ENCODE data around the gene CADPS.

Gene CADPS

DNA sequence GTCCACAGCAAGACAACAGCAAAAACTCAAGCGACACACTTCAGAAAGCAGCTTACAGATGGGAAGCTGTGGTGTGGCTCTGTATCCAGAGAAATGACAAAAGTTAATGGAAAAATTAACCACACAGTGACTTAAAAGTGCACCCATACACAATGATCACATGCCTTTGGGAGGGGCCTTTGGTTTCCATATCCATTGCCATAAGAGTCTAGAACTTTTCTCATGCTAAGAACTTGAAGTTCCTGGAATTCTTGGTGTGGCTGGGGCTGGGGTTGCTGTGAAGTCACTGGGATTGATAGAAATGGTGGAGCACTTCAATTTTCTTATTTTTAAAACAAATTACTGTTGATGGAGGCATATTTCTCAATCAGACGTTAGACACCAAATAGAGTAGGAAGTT, 393.3 kb downstream of the CADPS start:
- DNase-seq, result no peak

DNA sequence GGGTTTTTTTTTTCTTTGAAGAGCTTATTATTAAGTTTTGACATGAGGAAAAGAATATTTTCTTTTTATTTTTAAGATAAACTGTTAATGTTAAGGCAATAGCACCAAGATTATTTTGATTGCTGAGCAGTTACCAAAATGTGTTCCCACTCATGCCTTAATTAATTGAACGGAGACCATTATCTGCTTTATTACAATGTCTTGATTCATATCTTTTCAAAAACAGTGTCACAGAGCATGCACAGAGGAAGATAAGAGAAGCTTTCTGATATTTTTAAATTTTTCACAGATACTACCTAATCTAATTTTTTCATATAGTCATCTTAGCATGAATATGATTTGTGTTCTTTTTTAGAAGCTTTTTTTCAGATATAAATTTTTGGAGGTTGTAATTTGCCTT, 395.2 kb downstream of the CADPS start:
- no peak for DNase-seq

DNA sequence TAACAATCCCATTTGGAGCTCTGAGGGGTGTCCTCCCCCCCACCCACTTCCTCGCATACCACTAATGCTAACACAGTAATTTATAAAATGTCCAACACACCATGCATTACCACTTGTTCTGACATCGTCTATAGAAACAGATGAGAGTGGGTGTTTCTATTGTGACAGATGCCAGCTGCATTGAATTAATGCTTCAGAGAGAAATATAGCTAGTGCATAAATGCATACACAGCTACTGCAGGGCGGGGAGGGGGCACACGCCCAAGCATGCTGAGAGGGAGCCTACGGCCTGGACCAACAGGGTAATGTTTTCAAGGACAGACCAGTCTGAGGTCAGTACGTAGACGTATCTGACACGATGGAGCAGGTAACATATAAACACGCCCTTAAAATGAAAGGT, 395.9 kb downstream of the CADPS start:
- DNase-seq, result no peak

DNA sequence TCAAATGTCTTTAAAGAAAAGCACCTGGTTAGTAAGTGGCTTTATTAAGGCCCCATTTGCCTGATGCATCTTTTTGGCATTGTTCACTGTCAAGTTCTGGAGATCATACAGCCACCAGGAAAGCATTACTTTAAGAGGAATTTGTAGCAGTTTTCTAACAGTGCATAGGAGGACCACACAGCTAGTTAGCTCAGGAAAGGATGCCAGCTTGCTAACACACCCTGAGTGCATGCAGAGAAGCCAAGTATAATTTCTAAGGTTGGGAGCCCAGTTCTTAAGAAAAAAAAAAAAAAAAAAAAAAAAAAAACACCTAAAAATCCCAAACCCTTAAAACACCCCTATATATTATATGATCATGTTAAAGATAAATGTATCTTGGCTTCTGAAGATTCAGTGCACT, 399.9 kb downstream of the CADPS start:
- DNase-seq, result no peak

DNA sequence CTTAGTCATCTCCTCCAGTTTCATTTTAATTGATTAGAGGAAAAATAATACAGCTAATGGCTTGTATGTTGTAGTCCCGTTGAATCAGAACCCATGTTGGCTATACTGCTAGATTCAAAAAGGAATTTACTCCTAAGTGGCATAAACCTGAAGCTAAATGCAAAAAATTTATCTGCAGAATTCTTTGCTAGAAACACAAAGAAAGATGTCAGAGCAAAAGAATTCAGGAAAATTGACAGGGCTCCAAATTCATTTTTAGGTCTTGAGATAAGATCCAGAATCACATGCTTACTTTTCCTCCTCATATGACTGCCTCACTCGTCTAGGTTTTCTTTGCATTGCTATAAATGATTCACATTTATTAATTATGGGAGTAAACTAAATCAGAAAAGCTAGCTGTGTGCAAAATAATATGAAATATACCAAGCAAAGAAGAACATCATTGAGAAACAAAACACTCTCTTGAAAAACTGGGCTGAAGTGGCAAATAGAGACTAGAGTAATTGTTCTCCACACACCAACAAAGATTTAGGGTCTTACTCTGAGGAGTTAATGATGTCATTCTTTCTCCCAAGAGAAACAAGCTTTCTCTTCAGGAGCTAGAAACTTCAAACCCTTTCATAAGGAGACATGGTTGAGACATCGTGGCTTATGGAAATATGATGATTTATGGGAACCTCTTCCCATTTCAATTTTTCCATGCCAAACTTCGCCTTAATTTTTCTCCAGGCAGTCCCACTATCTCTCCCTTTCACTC, 407.1 kb downstream of the CADPS start:
- no peak for DNase-seq

DNA sequence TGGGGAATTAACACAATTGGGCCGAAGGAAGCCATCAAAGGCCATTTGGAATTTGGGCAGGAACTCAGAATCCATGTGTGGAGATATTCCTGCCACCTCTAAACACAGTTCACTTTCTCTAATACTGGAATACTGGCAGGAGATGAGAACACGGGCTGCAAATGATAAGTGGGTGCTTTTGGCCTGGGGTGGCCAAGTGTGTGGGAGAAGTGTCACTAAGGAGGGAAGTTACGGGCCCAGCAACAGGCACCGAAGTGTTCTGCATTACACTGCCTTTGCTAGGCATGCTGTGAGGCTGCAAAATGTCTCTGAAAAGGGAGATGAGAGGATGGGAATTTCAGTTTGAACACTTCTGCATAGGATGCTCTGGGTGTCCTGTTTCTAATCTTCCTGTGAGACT, 412.4 kb downstream of the CADPS start:
- DNase-seq, result no peak

DNA sequence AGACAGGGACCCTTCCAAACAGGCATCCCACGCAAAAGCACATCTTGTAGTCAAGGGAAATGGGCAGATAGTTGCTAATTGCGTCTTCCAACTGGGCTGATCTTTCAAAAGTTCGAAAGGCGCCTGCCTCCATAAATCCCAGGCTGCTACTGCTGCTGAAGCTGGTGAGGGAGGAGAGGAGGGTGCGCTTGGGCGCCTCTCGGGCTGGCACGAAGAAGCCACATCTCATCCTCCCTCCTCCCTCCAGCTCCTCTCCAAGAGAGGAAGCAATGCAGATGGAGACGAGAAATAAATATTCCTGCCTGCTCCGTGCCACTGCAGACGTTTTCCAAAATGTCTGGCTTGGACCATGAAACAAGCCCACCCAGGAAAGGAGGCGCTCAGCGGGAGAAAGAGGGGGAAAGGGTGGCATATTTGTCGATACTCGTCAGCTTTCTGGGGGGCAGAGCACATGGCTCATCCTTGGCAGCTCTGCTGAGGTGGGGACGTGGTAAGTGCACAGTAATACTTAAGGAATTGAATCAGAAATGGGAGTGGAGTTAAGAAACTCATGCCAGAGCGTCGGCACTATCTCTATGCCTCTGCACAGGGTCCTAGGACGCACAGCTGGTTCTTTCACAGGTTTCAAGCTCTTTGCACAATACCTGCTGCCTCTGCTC, 413.0 kb downstream of the CADPS start:
- no peak for DNase-seq

DNA sequence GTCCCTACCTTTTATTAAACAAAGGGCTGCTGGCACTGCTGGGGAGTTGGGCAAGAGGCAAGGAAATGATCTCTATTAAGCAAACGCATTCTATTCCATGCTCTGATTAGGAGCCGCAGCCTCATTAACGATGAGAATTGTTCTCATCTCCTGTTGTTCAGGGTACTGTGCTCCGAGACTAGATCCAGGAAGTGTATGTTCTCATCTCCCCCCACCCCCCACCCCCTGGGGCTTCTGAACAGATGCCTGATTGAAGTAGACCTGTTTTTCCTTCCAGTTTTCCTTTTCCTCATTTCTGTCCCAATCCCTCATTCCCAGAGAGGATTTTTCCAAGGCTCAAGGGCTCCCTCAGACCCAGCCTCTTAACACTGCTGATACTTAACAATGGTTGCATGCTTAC, 420.3 kb downstream of the CADPS start:
- DNase-seq, result no peak

DNA sequence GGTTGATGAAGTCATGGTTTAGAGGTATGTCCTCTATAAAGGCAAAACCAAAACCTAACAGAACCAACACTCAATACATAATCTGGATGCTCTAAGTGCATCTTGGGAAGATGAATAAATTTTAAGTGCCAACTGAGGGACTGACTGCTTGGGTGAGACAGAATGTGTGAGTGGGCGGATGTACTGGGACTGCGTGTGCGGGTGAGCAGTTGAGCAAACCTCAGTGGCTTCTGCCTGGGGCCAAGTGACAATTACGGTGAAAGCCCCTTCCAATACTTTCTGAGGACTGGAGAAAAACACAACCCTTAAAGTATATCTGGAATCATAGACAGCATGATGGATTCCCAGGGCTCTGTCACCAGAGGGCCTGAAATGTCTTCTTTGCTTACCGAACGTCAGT, 421.8 kb downstream of the CADPS start:
- DNase-seq, result no peak

DNA sequence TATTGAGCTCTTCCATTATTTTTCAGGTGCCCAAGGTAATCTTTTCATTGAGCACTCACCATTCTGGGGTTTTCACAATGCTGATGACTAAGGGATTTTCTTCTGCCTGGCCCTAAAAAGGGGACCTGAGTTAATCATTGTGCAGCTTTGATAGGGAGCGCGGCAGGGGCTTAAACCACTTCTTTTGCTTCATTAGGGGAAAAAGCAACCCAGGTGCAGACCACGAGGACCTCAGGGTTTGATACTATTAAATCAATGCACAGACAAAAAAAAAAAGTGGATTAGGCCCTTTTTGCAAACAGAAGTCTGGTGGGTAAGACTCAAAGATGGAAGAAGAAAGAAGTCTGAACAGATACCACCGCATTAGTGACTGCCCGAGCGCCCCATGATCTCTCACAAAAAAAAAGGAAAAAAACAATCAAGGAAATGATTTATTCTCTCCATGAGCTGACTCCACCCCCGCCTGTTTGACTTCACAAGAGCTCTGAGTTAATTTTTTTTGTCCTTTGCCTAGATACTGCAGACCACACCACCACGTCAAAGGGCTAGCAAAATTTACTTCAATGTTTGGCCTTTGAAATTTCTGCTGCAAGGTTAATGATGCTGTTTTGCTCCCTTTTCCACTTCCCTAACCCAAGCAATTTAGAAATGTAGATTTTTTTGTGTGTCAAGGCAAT, 423.9 kb downstream of the CADPS start:
- DNase-seq, result no peak

DNA sequence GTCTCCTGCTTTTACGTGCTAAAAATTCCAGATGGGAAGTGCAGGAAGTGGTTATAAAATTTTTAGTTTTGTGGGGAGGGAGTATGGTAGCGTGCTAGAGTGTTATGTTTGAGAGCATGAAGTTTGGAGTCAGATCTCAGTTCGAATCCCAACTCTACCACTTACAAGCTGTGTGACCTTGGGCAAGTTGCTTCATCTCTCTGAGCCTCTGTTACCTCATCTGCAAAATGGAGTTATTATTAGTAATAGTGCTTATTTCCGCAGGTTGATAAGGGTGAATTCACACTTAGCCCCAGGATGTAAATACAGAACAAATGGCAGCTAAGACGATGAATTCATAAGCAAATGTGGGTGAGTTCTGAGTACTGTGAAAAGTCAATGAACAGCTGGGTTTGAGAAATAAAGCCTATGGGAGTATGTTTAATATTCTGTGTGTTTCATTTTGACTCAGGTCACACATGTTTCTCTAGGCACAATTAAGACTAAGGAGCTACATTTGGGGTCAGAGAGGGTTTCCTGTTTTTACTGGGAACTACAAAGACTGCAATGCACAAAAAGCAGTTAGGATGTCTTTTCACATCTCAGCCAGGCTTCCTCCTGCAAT, 428.8 kb downstream of the CADPS start:
- no peak for DNase-seq

DNA sequence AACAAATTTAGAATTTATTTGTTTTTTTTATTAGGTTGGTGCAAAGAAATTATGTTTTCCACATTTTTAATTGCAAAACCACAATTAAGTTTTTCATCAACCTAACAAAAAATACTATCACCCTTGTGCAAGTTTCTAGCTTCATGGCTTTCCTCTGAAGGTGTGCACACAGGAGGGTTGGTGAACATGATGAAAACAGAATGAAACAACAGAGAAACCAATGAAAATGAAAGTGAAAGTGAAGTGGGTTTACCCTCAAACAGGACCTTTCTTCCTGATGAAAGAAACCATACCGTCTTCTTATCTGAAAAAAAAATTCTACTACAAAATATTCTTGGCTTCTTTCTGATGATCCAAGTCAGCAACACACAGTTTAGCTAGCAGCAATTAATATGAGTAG, 429.9 kb downstream of the CADPS start:
- DNase-seq, result no peak

DNA sequence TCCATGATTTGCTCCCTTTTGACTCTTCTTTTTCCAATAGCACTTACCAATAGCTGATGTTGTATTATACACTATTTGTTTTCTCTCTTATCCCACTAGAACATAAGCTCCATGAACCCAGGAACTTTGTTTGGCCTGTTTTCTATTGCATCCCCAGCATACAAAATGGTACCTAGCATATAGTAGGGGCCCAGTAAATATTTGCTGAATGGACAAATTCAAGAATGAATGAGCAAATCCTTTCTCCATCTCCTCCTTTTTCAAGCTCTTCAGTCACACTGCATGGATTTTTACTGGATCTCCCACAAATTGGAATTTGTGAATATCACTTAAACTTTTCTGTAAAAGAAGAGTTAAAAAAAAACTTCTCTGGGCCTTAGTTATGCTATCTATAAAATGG, 435.2 kb downstream of the CADPS start:
- no peak for DNase-seq

DNA sequence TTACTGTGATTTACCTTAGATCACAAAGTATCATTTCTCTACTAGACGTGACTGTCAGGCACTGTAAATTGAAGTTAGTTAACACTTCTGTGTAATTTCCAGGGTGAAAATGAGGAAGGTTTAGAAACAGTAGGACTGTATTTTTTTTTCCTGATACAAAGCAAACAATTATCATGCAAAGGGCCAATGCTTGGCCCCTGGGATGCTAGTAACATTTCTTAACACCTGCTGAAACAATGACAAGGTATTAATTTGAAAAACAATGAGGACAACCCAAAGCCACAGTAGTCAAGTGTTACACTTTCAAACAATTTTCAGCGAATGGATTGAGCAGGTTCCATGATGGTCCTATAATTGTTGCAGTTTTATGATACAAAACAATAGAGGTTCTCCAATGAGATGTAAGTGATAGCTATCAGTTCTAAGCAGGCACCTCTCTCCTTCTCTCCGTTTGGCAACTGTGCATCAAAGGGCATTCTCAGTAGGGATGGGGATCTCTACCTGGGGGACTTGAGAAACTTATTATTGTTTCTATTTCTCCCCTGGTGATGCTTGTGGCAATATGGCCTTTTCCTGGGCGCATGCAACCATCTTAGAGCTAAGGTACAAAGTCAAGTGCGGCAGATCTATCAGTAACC, 435.9 kb downstream of the CADPS start:
- DNase-seq, result no peak

DNA sequence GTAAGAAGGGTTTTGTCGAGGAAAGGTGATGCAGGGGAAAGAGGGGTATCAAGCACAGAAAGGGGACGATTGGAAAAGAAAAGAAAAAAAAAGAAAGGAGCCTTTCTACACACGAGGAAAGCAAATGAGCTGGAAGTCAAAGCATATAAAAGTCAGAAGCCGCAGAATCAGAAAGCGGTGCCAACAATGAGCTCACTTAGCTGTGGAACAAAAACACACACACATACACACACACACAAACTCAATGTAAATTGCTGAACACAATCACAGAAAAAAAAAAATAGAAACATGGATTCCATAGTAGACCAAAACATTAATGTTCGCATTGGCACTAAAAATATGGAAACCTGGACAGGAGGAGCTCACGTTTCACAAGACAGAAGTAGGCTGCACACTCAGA, 438.4 kb downstream of the CADPS start:
- DNase-seq, result no peak

DNA sequence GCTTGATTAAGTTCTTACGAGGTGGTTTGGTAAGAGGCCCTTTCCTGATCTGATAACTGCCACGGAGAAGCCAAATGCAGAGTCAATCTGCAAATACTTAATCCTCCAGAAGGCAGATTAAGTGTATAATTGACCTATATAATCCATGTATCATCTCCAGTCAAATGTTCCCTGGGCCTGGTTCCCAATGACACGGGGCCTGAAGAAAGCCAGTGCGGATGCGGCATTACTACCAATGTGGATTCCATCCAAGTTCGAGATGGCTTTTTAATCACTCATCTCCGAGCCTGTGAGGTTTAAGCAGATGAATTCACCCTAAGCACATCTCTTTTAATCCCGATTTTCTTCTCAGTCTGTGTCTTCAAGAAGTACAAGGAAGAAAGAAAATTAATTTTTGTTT, 441.8 kb downstream of the CADPS start:
- no peak for DNase-seq

DNA sequence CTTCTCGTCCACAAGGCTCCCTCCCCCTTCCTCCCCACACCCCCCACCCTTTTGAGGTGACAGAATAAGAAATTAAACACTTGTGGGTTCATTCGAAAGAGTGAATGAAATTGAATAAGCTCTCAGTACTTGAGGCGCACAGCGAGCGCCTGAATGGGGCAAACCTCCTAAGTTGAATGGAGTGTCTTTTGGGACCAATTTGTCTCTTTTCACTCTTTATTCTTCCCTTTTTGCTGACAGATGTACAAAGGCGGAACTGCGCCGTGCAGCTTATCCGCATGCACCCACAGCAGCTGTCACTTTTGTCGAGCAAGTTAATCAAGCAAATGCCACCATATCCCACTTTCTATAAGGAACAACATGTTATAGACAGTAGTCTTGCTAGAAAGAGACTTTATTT, 454.0 kb downstream of the CADPS start:
- no peak for DNase-seq

DNA sequence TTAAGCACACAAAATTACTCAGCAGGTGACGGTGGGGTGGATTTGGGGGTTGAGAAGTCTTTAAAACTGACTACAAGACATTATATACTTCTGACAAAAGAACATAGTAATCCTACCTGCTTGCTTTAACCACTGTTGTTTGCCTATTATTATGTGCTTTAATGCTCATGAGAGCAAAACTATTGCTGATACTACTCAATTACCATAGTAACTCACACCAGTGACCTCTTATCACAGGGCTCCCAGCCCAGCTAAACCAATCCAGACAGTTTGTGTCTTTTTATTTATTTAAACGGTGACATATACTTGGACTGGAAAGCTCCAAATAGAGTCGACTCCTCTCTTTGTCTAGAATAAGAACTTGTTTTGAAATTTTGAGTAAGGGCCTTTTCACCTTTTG, 459.1 kb downstream of the CADPS start:
- no peak for DNase-seq

DNA sequence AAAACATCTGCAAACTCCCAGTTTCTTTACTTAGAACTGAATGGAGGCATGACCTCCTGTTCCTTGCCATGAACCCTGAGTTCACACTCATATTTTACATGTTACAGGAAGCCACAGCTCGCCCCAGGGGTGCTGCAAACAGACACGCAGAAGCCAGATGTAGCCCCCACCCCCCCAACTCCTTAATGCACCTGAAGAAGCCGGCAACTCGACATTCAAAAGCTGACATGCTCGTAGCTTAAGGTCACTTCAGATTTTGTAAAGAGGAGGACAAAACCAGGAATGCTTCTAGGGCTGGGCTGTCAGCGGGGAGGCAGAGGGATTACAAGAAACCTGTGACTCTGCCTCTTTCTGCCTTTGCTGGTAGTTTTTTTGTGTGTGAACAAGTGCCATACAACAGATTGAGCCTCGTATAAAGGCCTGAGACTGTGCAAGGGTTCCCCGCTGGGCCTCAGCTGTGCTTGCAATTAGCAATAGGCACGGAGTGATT, 459.9 kb downstream of the CADPS start:
- DNase-seq, result no peak

DNA sequence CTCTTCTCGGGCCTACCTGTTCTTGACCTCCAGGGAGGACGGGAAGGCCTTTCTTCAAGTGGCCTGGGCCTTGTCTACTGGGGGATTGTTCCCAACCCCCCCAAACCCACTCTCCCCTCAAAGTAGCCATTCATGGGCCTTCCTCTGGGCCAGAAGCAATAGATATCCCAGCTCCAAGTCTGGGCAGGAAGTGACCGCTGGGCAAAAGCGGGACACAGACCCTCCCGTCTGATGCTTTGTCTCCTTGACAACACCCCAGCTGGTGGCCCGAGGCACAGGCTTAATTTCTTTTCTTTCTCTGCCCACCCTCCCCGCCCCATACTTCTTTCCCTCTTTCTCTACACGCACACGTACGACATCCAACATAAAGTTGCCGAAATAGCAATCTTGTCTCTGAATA, 460.4 kb downstream of the CADPS start:
- no peak for DNase-seq

DNA sequence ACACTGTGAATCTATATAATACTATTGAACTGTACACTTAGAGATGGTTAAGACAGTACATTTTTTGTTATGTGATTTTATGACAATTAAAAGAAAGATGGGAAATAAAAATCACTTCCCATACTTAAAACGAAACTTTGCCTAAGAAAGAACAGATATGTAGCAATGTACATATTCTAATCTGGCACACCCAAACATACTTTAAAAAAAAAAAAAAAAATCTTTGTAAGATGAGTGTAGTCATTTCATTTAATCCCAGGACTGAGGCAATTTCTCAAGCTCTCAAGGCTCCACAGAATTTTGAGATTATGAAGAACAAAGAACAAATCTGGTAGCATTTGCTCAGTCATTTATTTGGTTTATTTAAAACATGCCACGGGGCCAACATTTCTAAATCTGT, 461.5 kb downstream of the CADPS start:
- DNase-seq, result no peak

DNA sequence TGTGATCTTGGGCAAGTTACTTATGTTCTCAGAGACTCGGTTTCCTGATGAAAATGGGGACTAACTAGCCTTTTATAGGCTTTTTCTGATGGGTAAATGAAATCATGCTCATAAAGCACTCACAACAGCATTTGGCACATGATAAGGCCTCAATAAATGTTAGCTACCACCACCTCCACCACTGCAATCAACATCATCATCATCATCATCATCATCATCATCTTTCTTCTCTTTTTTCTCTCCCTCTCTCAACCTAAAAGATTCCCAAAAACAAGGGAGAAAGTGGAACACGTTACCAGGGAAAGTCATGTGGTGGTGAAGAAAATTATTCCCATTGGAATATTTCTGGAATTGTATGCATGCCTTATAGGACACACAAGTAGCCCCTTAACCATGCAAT, 468.3 kb downstream of the CADPS start:
- no peak for DNase-seq

DNA sequence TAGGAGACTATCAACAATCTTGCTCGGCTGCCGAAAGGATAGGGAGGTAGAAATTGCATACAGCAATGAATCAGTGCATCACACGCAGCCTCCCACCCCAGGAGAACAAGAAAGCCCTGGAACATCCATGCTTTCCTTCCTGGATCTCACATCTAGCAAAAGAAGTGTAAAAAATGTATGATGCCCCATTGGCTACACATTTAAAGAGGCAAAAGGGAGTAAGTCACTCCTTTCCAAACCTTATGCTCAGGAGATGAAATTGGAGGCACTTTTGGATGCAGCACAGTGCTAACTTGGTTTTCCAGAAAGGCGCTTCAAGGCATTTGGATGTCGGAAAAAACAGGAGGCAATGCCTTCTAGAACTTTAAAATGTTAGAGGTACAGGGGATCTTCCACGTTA, 469.6 kb downstream of the CADPS start:
- no peak for DNase-seq

Data from activated CD4-positive, alpha-beta T cell treated with anti-CD3 and anti-CD28 coated beads, Interleukin-2, amount 50 U/mL, for 1 hour (primary cell).